ENCODE data around the gene CELF5.
"Not testable (repeated sequence)": the region's sequence is repeated elsewhere in the genome, so short reads cannot be mapped to it uniquely, and the experiment has no call there.

Gene CELF5

DNA sequence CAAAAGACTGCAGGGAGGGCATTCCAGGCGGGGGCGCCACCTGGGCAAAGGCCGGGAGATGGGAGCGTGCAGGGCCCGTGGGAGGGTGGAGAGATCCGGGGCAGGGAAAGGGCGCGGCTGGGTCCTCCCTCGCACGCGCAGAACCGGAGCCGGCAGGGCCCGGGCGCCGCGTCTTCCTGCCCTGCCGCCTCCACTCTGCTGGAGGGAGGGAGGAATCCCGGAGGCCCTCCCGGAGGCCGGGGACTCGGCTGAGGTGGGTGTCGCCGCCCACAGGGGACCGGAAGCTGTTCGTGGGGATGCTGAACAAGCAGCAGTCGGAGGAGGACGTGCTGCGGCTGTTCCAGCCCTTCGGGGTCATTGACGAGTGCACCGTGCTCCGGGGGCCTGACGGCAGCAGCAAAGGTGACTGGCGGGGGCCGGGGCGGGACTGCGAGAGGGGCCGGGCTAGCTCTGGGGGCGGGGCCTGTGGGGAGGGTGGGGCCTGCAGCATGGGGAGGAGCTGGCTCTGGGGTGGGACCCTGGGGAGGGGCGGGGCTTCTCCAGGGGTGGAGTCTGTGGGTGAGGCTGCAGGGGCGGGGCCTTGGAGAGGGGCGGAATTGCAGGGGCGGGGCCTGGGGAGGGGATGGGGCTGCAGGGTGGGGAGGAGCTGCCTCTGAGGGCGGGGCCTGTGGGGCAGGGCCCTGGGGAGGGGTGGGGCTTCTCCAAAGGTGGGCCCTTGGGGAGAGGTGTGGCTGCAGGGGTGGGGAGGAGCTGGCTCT lies 51.3 kb downstream of the CELF5 start:
- DNase-seq, result peak; percentile 81 to 89

DNA sequence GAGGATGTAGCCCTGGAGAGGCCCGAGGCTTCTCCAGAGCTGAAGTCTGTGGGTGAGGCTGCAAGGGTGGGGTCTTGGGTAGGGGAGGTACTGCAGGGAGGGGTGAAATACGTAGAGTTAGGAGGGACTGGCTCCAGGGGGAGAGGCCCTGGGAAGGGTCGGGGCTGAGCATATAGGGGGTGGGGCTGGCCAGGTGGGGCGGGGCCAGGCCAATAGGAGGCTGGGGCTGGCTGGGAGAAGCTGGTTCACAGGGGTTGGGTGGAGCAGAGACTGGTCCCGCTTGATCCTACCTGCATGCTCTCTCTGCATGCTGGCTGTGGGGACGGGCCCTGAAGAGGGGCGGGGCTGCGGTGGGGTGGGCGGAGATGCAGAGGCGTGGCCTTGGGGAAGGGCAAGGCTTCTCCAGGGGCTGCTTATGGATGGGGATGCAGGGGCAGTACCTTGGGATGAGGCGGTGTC lies 51.9 kb downstream of the CELF5 start:
- DNase-seq, result peak; percentile 79 to 81

- DNase-seq, result no peak
Measured at GRCh38 chr19:3277649-3278048, 53.2 kb downstream of the CELF5 start.

DNA sequence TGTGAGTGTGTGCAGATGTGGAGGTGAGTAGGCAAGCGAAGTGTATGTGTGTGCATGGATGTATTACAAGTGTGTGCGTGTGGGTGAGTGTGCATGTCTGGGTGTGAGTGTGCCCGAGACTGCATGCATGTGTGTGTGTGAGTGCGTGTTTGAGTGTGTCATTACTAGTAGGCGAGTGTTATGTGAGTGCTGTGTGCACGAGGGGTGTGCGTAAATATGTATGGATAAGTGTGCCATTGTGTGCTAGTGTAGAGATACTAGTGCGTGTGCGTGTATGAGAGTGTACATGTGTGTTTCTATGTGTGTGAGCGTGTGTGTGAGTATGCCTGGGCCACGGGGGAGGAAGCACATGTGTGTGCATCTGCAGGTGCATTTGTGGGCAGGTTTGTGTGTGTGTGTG lies 53.8 kb downstream of the CELF5 start:
- no peak for DNase-seq

- no peak for DNase-seq
Measured at GRCh38 chr19:3278749-3279148, 54.3 kb downstream of the CELF5 start.

DNA sequence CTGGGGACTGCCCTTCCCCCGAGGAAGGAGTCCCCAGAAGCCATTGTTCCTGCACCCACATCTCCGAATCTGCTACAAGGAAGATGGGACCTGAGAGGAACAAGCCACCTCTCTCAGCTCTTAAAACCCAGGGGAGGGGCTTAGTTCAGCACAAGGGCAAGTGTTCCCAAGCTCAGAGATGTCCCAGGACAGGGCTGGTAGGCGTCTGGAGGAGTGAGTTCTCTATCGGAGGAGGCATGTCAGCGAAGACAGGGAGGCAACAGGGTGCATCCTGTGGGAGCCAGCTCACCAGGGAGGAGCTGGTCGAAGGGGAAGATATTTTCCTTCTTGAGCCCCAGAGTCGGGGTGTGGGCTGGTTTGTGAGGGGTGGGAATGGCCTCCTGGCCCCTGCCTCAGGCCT lies 54.8 kb downstream of the CELF5 start:
- DNase-seq, result no peak

GRCh38 chr19:3281026-3281425 lies 56.6 kb downstream of the CELF5 start:
- DNase-seq, result no peak

DNA sequence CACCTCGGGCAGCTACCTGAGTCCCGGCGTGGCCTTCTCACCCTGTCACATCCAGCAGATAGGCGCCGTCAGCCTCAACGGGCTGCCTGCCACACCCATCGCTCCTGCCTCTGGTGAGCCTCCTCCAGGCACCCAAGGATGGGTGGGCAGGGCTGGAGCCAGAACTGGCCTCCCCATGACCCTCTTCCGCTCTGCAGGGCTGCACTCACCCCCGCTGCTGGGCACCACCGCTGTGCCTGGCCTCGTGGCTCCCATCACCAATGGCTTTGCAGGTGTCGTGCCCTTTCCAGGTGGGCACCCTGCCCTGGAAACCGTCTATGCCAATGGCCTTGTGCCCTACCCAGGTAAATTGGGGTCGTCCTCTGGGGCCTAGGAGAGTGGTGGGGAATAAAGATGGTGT lies 57.7 kb downstream of the CELF5 start:
- DNase-seq, result no peak

DNA sequence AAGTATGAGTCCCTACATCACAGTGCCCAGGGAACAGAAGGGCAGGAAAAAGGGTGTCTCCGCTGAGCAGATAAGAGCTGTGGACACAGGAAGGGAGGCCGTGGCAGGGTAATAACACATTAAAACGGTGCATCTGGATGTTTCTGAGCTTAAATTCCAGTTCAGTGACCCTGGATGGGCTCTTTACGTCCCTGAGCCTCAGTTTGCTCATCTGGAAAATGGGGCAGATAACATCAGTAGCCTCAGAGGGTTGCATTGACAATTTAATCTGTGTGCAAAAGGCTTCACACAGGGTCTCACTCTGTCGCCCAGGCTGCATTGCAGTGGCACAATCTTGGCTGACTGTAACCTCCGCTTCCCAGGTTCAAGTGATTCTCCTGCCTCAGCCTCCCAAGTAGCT lies 58.1 kb downstream of the CELF5 start:
- no peak for DNase-seq

GRCh38 chr19:3283246-3283751 lies 58.8 kb downstream of the CELF5 start:
- DNase-seq, result no peak

- DNase-seq, result peak in 1 of 2 experiments; percentile 10
Measured at GRCh38 chr19:3283886-3284657, 59.6 kb downstream of the CELF5 start.

- peak; percentile 93 to 95 for DNase-seq
Measured at GRCh38 chr19:3284759-3285646, 60.5 kb downstream of the CELF5 start.

GRCh38 chr19:3285647-3286176 lies 61.3 kb downstream of the CELF5 start:
- DNase-seq, result peak in 1 of 2 experiments; percentile 83

DNA sequence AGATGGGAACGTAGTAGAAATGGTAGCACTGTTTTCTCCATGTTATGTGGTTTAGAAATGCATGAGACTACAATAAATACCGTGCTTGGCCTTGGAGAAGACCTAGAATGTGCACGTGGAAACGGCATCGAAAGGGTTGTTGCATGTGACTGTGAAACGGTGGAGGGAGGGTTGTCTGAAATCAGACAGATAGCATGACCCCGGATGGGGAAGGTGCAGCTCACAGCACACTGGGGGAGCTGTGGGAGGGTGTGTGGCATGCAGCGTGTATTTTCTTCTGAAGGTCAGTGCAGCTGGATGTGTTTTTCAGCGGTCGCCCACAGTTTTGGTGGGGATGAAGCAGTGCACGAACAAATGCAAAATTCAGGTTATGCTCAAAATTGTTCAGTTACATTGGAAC lies 63.4 kb downstream of the CELF5 start:
- no peak for DNase-seq

DNA sequence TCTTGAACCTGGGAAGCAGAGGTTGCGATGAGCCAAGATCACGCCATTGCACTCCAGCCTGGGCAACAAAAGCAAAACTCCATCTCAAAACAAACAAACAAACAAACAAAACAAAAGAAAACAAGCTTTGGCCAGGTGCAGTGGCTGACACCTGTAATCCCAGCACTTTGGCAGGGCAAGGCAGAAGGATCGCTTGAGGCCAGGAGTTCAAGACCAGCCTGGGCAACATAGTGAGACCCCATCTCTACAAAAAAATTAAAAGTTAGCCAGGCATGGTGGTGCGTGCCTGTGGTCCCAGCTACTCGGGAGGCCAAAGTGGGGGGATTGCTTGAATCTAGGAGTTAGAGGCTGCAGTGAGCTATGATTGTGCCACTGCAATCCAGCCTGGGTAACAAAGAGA lies 64.0 kb downstream of the CELF5 start:
- DNase-seq, result not testable (repeated sequence)

DNA sequence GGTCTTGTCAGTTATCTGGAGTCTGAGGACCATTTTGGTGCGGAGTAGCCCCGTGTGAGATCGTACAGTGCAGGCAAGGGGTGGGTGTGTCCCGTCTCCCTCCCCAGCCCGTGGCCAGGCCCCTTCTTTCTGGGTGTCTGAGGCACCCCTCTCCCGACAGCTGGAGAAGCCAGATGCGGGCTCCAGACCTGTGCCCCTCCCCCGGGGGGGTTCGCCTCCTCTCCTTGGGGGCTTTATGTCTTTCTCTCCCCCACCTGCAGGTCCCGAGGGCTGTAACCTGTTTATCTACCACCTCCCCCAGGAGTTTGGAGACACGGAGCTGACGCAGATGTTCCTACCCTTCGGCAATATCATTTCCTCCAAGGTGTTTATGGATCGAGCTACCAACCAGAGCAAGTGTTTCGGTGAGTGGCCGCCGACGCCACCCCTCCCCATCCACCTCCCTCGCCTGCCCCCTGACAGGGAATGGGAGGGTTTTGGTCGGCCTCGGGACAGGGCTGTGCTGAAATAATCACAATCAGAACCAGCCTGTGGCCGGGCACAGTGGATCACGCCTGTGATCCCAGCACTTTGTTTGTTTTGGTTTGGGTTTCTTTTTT lies 65.6 kb downstream of the CELF5 start:
- no peak for DNase-seq

DNA sequence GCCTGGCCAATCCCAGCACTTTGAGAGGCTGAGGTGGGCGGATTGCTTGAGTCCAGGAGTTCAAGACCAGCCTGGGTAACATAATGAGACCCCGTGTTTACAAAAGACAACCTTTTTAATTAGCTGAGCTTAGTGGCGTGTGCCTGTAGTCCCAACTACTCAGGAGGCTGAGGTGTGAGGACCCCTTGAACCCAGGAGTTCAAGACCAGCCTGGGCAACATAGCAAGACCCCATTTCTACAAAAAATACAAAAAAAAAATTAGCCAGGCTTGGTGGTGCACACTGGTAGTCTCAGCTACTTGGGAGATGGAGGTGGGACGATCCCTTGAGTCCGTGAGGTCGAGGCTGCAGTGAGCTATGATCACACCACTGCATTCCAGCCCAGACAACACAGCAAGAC lies 66.4 kb downstream of the CELF5 start:
- not testable (repeated sequence) for DNase-seq

DNA sequence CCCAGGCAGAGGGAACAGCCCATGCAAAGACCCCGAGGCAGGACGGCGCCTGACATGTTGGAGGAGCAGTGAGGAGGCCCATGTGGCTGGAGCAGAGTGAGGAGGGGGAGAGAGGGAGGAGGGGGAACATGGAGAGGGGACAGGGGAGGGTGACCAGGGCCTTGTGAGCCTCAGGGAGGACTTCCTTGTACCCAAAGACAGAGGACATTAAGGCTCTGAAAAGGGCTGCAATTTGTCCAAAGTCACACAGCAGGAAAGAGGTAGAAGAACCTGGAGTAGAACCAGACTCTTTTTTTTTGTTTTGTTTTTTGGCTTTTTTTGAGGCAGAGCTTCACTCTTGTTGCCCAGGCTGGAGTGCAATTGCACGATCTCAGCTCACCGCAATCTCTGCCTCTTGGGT lies 67.2 kb downstream of the CELF5 start:
- DNase-seq, result no peak

DNA sequence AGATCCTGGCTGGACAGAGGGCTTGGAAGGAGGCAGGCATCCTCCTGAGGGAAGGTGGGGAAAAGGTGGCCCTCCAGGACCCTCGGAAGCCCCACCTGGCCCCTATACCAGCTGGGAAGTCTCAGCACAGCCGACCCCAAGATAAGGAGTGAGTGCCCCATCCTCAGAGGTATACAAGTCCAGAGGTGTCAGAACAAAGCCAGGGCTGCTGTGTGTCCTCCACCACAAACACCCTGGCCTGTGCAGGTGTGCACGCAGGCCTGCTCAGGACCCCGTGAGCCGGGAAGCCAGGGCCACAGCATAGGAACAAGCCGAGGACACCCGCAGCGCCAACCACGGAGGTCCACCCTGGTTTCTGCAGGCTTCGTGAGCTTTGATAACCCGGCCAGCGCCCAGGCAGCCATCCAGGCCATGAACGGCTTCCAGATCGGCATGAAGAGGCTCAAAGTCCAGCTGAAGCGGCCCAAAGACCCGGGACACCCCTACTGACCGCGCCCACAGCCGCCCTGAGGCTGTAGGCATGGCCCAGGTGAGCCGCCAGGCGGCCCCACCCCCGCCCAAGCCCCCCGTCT lies 68.6 kb downstream of the CELF5 start:
- DNase-seq, result no peak

DNA sequence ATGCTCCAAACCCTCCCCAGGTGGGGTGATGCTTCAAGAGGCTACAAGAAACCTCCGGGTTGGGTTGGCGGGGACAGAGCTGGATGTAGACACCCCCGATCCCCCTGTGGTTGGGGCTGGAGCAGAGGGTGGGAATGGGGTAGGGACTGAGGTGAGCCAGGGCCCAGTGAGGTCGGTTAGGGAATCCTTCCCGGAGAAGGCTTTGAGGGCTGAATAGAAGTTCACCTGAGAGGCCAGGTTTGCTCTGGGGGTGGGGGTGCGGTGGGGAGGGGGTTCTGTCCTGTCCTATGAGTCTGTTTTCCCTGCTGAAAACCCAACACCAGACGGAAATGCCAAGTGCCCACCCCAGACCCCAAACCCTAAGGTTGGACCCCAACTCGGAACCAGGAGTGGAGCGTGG lies 69.1 kb downstream of the CELF5 start:
- no peak for DNase-seq

DNA sequence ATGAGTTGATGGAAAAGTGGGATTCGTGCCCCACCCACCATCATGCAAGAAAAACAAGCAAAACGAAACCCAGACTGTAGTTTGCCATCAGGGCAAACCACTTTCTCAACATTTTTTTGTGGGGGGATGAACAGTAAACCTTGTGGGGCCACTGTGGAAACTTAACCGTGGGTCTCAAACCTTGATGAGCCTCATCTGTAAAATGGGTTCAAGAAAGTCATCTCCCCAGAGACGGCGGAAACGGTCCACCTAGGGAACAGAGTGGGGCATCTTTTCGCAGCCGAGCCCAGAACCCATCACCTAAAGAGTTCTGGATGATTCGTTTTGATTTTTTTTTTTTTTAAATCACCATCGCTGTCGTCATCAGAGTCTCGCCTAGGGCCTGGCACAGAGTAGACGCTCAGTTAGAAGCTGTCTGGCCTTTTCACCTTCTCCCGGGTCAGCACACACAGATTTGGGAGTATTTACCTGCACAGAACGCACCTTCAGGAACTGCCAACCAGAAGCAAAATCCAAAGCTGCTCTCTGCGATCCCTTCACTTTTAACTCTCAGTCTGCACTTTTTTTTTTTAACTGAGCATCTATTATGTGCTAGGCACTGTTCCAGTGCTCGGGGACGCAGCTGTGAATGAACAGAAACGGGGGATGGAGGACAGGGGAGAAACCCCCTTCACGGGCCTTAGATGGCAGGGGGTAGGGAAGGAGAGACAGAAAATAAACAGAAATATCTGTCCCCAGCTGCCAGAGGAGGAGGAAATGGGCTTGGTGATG lies 69.8 kb downstream of the CELF5 start:
- DNase-seq, result no peak
